Measurements from ENCODE around the gene AHCYL1. TPM values are rescaled to one million over a fixed set of nuclear protein-coding genes. Genes with fewer than 3 reads are reported as not detected.

The AHCYL1 gene
- total RNA-seq, 1 experiment from 2014 or later, result 89.0 TPM

DNA sequence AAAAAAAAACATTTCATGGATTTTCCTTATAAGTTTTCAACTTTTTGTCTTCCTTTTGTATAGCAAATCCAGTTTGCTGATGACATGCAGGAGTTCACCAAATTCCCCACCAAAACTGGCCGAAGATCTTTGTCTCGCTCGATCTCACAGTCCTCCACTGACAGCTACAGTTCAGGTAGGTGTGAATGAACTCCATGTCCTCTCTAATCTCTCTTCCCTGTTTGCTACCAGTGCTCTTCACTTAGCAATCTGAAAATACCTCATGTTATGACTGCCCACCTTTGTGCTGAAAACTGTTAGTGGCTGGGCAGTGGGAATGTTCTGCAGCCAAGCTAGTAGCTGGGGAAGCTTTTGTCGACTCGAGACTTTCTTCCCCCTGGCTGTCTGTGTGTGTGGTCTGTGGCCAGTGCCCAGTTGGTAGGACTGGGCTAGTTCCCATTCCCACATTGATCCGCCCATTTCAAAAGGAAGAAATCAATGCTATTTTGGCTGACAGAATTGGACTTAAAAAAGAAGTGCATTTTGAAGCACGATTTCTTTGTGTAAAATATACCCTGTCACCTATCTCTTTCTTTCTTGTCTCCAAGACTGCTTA is 24.5 kb downstream of the AHCYL1 start:
- H2BK12ac ChIP-seq (ENCODE audit: insufficient read length, low read depth, low read length), result no peak overlapping the region
- WGBS (ENCODE audit: extremely low coverage, insufficient read length, low lambda C conversion rate), result no CpG with 5 or more reads among the region's 7 CpGs
- H2AK5ac ChIP-seq (ENCODE audit: insufficient read length, low read length), result no peak overlapping the region
- Mint-ChIP-seq H3K4me3 (no peak overlapping the region), H3K27me3 (ENCODE audit: low read depth) (no peaks in the 10 kb centered on the region), H3K4me1 (peaks cover 34 to 39% of the 10 kb centered on the region in 2 experiments), H3K27ac (peak overlapping the region in 2 of 3 experiments; percentile 22 to 33; a peak in 1 of 7 replicates), H3K36me3 (ENCODE audit: insufficient read depth in 1 of 3, low read depth in 3 of 3) (peaks cover 19 to 49% (median 47%) of the 10 kb centered on the region in 3 experiments; a peak in 6 of 7 replicates), H3K9me3 (no peaks in the 10 kb centered on the region)
- no peak overlapping the region for H4K8ac ChIP-seq (replicated peaks; ENCODE audit: insufficient read length, low read depth, low read length)
- no peak for DNase-seq
- H3K9ac ChIP-seq (ENCODE audit: extremely low read depth, insufficient read length, low read length), result no peak overlapping the region
- H4K5ac ChIP-seq (ENCODE audit: insufficient read length, low read depth, low read length), result no peak overlapping the region
- no peaks in the 10 kb centered on the region for H3K9me3 ChIP-seq (ENCODE audit: control insufficient read depth, low read depth, low read length)
- TF ChIP-seq, protein P1, sequence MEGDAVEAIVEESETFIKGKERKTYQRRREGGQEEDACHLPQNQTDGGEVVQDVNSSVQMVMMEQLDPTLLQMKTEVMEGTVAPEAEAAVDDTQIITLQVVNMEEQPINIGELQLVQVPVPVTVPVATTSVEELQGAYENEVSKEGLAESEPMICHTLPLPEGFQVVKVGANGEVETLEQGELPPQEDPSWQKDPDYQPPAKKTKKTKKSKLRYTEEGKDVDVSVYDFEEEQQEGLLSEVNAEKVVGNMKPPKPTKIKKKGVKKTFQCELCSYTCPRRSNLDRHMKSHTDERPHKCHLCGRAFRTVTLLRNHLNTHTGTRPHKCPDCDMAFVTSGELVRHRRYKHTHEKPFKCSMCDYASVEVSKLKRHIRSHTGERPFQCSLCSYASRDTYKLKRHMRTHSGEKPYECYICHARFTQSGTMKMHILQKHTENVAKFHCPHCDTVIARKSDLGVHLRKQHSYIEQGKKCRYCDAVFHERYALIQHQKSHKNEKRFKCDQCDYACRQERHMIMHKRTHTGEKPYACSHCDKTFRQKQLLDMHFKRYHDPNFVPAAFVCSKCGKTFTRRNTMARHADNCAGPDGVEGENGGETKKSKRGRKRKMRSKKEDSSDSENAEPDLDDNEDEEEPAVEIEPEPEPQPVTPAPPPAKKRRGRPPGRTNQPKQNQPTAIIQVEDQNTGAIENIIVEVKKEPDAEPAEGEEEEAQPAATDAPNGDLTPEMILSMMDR (conservative IDR thresholded peaks at IDR 0.05), result no peak
- H3K27ac ChIP-seq (ENCODE audit: insufficient read length, low read depth, low read length), result no peak overlapping the region
- no peak overlapping the region for H2AFZ ChIP-seq (ENCODE audit: low read length)
- H3K79me1 ChIP-seq (ENCODE audit: insufficient read depth, low read depth, low read length, poor library complexity, severe bottlenecking), result no peaks in the 10 kb centered on the region
- H4K91ac ChIP-seq (ENCODE audit: insufficient read length, low read depth, low read length), result no peak overlapping the region
- no peak overlapping the region for H2BK20ac ChIP-seq (ENCODE audit: low read depth, low read length, poor library complexity, severe bottlenecking)
- no peak overlapping the region for H3K18ac ChIP-seq (ENCODE audit: insufficient read length, low read depth, low read length)
- no peaks in the 10 kb centered on the region for H3K27me3 ChIP-seq (ENCODE audit: insufficient read depth, low read length)
- H3K4me2 ChIP-seq (ENCODE audit: insufficient read depth, insufficient read length, low read length), result no peak overlapping the region
- H2BK5ac ChIP-seq (ENCODE audit: insufficient read length, low read length), result no peak overlapping the region
- H3K4ac ChIP-seq (ENCODE audit: low read depth, low read length), result no peak overlapping the region
- H3K79me2 ChIP-seq (ENCODE audit: insufficient read depth, low read length), result peaks cover 9% of the 10 kb centered on the region; the same call in 1 of the 2 replicates
- H3K4me1 ChIP-seq (ENCODE audit: insufficient read depth, low read length), result peaks cover 13% of the 10 kb centered on the region
- H3K56ac ChIP-seq (ENCODE audit: insufficient read length, low read depth, low read length), result no peak overlapping the region
- no peaks in the 10 kb centered on the region for H4K20me1 ChIP-seq (ENCODE audit: control insufficient read depth, insufficient read depth, insufficient read length)
- H2BK15ac ChIP-seq (ENCODE audit: low read depth, low read length), result no peak overlapping the region
- no peak overlapping the region for H3K23ac ChIP-seq (ENCODE audit: insufficient read length, low read depth, low read length)
- H3K14ac ChIP-seq (ENCODE audit: insufficient read depth, low read length), result no peak overlapping the region
- no peak overlapping the region for H2BK120ac ChIP-seq (ENCODE audit: low read depth, low read length, poor library complexity, severe bottlenecking)
- H3T11ph ChIP-seq (ENCODE audit: low read length), result no peak overlapping the region
- H3K23me2 ChIP-seq (ENCODE audit: insufficient read length, low read depth, low read length, poor library complexity, severe bottlenecking), result no peaks in the 10 kb centered on the region

Data from H9 (cell line).